ENCODE measurements around the gene PLCH2. TPM values are rescaled to one million over a fixed set of nuclear protein-coding genes. Genes with fewer than 3 reads are reported as not detected.
A peak's percentile ranks its signal among the peaks of the same experiment; 100 is the strongest.

The PLCH2 gene
- total and polyA plus RNA-seq, 2 of the 13 experiments (the other 11 are each of a cell fraction or from before 2014, with no cell fraction given): 0.15 to 0.67 TPM

DNA sequence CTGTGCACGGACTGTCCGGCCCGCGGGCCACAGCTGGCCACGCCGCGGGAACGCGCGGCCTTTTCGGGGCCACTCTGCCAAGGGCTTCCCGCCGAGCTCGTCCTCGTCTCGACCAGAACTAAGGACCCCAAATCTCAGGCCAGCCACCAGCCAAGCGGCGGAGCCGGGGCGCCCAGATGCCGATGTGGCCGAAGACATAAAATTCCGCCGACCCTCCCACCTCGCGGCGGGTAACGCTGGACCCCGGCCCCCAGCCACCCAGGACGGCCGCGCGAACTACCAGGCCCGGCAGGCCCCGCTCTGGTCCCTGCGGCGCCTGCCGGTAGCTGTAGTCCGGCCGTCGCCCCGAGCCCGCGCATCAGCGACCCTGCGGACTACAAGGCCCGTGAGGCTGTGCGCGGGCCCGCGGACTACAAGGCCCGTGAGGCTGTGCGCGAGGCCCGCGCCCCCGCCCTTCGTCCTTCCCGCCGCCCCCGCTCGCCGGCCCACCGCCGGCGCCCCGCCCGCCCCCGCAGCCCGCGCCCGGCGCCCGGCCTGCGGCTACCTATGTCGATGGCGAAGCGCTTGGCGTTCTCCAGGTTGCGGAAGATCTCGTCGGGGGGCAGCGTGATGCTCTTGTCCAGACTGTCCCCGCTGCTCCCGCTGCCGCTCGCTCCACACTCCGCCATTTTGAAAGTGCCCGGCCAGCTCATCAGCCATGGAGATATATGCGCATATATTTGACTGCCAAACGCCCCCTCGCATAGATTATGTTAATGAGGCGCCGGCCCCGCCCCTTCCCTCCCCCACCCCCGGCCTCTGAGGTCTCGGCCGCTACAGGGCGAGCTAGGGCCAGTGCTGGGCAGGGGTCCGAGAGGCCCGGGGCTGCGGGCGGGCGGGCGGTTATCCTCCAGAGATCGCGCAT, 50.1 kb downstream of the PLCH2 start, which contains the start of gene PANK4 (continued):
- TF ChIP-seq ZBTB14 (CRISPR knock-in tag; IDR thresholded peaks at IDR 0.05): peak; percentile 39; the same call in 1 of the 2 replicates
- no peak for TF ChIP-seq HNF4G (IDR thresholded peaks at IDR 0.05; ENCODE audit: borderline replicate concordance, low read depth, low read length)
- TF ChIP-seq HNF4G (CRISPR knock-in tag; IDR thresholded peaks at IDR 0.05; ENCODE audit: borderline replicate concordance, low read depth): no peak
- no peak for TF ChIP-seq FOXO1 (CRISPR knock-in tag; IDR thresholded peaks at IDR 0.05)
- TF ChIP-seq HDAC6 (IDR thresholded peaks at IDR 0.05; ENCODE audit: low read depth, low read length): no peak
- TF ChIP-seq PHF8 (CRISPR knock-in tag; IDR thresholded peaks at IDR 0.05): peak; percentile 69
- no peak for TF ChIP-seq ZNF879 (CRISPR knock-in tag; IDR thresholded peaks at IDR 0.05)
- TF ChIP-seq, protein P1, sequence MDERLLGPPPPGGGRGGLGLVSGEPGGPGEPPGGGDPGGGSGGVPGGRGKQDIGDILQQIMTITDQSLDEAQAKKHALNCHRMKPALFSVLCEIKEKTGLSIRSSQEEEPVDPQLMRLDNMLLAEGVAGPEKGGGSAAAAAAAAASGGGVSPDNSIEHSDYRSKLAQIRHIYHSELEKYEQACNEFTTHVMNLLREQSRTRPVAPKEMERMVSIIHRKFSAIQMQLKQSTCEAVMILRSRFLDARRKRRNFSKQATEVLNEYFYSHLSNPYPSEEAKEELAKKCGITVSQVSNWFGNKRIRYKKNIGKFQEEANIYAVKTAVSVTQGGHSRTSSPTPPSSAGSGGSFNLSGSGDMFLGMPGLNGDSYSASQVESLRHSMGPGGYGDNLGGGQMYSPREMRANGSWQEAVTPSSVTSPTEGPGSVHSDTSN (CRISPR knock-in tag; IDR thresholded peaks at IDR 0.05): no peak
- no peak for TF ChIP-seq ZNF512B (CRISPR knock-in tag; IDR thresholded peaks at IDR 0.05; ENCODE audit: borderline replicate concordance)
- no peak for TF ChIP-seq TCF12 (IDR thresholded peaks at IDR 0.05)
- no peak for TF ChIP-seq TCF12 (CRISPR knock-in tag; IDR thresholded peaks at IDR 0.05)
- TF ChIP-seq IRF2 (CRISPR knock-in tag; IDR thresholded peaks at IDR 0.05): 0 out of 2 replicates have a peak, but pooled peaks have one; percentile 55
- TF ChIP-seq ZNF780A (CRISPR knock-in tag; IDR thresholded peaks at IDR 0.05): 0 out of 2 replicates have a peak, but pooled peaks have one; percentile 29
- no peak for TF ChIP-seq SOX6 (IDR thresholded peaks at IDR 0.05)
- no peak for TF ChIP-seq SOX6 (CRISPR knock-in tag; IDR thresholded peaks at IDR 0.05)
- no peak for TF ChIP-seq PTBP1 (IDR thresholded peaks at IDR 0.05; ENCODE audit: low read depth, low read length, poor library complexity, severe bottlenecking)
- 0 out of 2 replicates have a peak, but pooled peaks have one; percentile 21 for TF ChIP-seq SRF (IDR thresholded peaks at IDR 0.05; ENCODE audit: low read depth, low read length)
- no peak for TF ChIP-seq RBM39 (IDR thresholded peaks at IDR 0.05; ENCODE audit: low read depth, low read length, poor library complexity, severe bottlenecking)
- no peak for TF ChIP-seq SRSF4 (IDR thresholded peaks at IDR 0.05; ENCODE audit: low read depth, low read length, poor library complexity, severe bottlenecking)
- peak; percentile 15; the same call in 1 of the 2 replicates for TF ChIP-seq SALL1 (CRISPR knock-in tag; IDR thresholded peaks at IDR 0.05)
- TF ChIP-seq ZMYM4 (CRISPR knock-in tag; IDR thresholded peaks at IDR 0.05): peak; percentile 32; the same call in 1 of the 2 replicates
- TF ChIP-seq SCMH1 (CRISPR knock-in tag; IDR thresholded peaks at IDR 0.05; ENCODE audit: borderline replicate concordance): no peak
- peak; percentile 39; the same call in 1 of the 2 replicates for TF ChIP-seq FOXK1 (CRISPR knock-in tag; IDR thresholded peaks at IDR 0.05; ENCODE audit: borderline replicate concordance, low read depth)
- TF ChIP-seq HOXA7 (CRISPR knock-in tag; IDR thresholded peaks at IDR 0.05): no peak
- no peak for TF ChIP-seq MAF1 (CRISPR knock-in tag; IDR thresholded peaks at IDR 0.05; ENCODE audit: borderline replicate concordance)
- TF ChIP-seq YY1 (IDR thresholded peaks at IDR 0.05; ENCODE audit: insufficient read depth, insufficient replicate concordance, low read depth, low read length): peak; percentile 95

Measured in HepG2 (cell line).